HEK293 (cell line): ENCODE measurements around the gene ELANE.
A peak's percentile ranks its signal among the peaks of the same experiment; 100 is the strongest.

Experiments
- CTCF ChIA-PET: fragments of 350-600 bp; formaldehyde crosslinking; extraction: SDS; loops from one replicate; lab custom pipeline; 2021; ENCODE audit warnings: antibody characterized with exemption; lab: Yijun Ruan, JAX
- POLR2A ChIA-PET: fragments of 300-600 bp; formaldehyde crosslinking; extraction: SDS; loops from one replicate; lab custom pipeline; 2020; ENCODE audit warnings: antibody characterized with exemption, inconsistent platforms; lab: Yijun Ruan, JAX
- H3K27ac ChIP-seq: fragments of 200-500 bp; sonication (Bioruptor generic); 2 replicates; pipeline ENCODE4 v1.5.1; 2014; ENCODE audit warnings: low read depth, low read length, control low read depth, inconsistent platforms; ENCODE audit errors: extremely low read depth
- H3K36me3 ChIP-seq, 2 experiments: fragments of 200-500 bp in 1 of 2; sonication (Bioruptor generic) in 1 of 2; 1 replicate in 1 of 2; 2 replicates in 1 of 2; pipeline ENCODE4 v1.5.1; 2014 to 2017; ENCODE audit warnings: inconsistent platforms in 2 of 2, low read length in 2 of 2; ENCODE audit not compliant: control insufficient read depth in 2 of 2, insufficient read depth in 1 of 2
- H3K4me1 ChIP-seq: fragments of 200-500 bp; sonication (Bioruptor generic); 2 replicates; pipeline ENCODE4 v1.5.1; 2014; ENCODE audit warnings: mild to moderate bottlenecking, low read length, inconsistent platforms; ENCODE audit not compliant: control insufficient read depth, insufficient read depth
- H3K4me3 ChIP-seq: 2 replicates; pipeline ENCODE4 v1.5.1; 2011; ENCODE audit warnings: low read depth, mild to moderate bottlenecking, control low read depth, low read length, moderate library complexity
- H3K9me3 ChIP-seq: fragments of 200-500 bp; sonication (Bioruptor generic); 2 replicates; pipeline ENCODE4 v1.5.1; 2014; ENCODE audit warnings: low read depth, low read length, inconsistent platforms; ENCODE audit not compliant: control insufficient read depth, insufficient read depth
- AEBP2 ChIP-seq: fragments of 450-650 bp; formaldehyde crosslinking; IDR thresholded peaks from 2 replicates; pipeline ENCODE4 v1.5.1; 2016; ENCODE audit warnings: missing biosample characterization, missing genetic modification characterization, borderline replicate concordance
- EGR2 ChIP-seq: fragments of 450-650 bp; formaldehyde crosslinking; IDR thresholded peaks from 2 replicates; pipeline ENCODE4 v1.5.1; 2016; ENCODE audit warnings: low read depth, missing biosample characterization, missing genetic modification characterization
- GLI4 ChIP-seq: fragments of 450-650 bp; formaldehyde crosslinking; IDR thresholded peaks from 2 replicates; pipeline ENCODE4 v1.5.1; 2016; ENCODE audit warnings: missing biosample characterization, missing genetic modification characterization
- HOXD13 ChIP-seq: sonication (generic); formaldehyde crosslinking; IDR thresholded peaks from 2 replicates; pipeline ENCODE4 v1.8.0; 2022; ENCODE audit warnings: missing genetic modification reagents, borderline replicate concordance
- KLF1 ChIP-seq: fragments of 450-650 bp; formaldehyde crosslinking; IDR thresholded peaks from 2 replicates; pipeline ENCODE4 v1.5.1; 2016; ENCODE audit warnings: missing biosample characterization, missing genetic modification characterization
- KLF10 ChIP-seq: fragments of 450-650 bp; IDR thresholded peaks from 2 replicates; pipeline ENCODE4 v1.5.1; 2018; ENCODE audit warnings: missing biosample characterization, mild to moderate bottlenecking, missing genetic modification characterization
- KLF16 ChIP-seq: fragments of 450-650 bp; formaldehyde crosslinking; IDR thresholded peaks from 2 replicates; pipeline ENCODE4 v1.5.1; 2017; ENCODE audit warnings: missing biosample characterization, missing genetic modification characterization
- KLF7 ChIP-seq: fragments of 450-650 bp; formaldehyde crosslinking; IDR thresholded peaks from 2 replicates; pipeline ENCODE4 v1.5.1; 2016; ENCODE audit warnings: missing biosample characterization, missing genetic modification characterization, borderline replicate concordance
- KLF8 ChIP-seq: fragments of 450-650 bp; formaldehyde crosslinking; IDR thresholded peaks from 2 replicates; pipeline ENCODE4 v1.5.1; 2016; ENCODE audit warnings: missing biosample characterization, missing genetic modification characterization
- KLF9 ChIP-seq: fragments of 450-650 bp; formaldehyde crosslinking; IDR thresholded peaks from 2 replicates; pipeline ENCODE4 v1.5.1; 2016; ENCODE audit warnings: missing biosample characterization, missing genetic modification characterization, low read depth
- PRDM4 ChIP-seq: fragments of 450-650 bp; formaldehyde crosslinking; IDR thresholded peaks from 2 replicates; pipeline ENCODE4 v1.5.1; 2017; ENCODE audit warnings: missing biosample characterization, missing genetic modification characterization
- SP2 ChIP-seq: fragments of 450-650 bp; formaldehyde crosslinking; IDR thresholded peaks from 2 replicates; pipeline ENCODE4 v1.5.1; 2016; ENCODE audit warnings: missing biosample characterization, missing genetic modification characterization
- SP3 ChIP-seq: fragments of 450-650 bp; formaldehyde crosslinking; IDR thresholded peaks from 2 replicates; pipeline ENCODE4 v1.5.1; 2016; ENCODE audit warnings: missing biosample characterization, missing genetic modification characterization
- ZNF140 ChIP-seq: fragments of 450-650 bp; formaldehyde crosslinking; IDR thresholded peaks from 2 replicates; pipeline ENCODE4 v1.5.1; 2016; ENCODE audit warnings: missing biosample characterization, missing genetic modification characterization
- ZNF23 ChIP-seq: fragments of 450-650 bp; formaldehyde crosslinking; IDR thresholded peaks from 2 replicates; pipeline ENCODE4 v1.5.1; 2016; ENCODE audit warnings: missing biosample characterization, missing genetic modification characterization, borderline replicate concordance
- ZNF292 ChIP-seq: fragments of 450-650 bp; formaldehyde crosslinking; IDR thresholded peaks from 2 replicates; pipeline ENCODE4 v1.5.1; 2016; ENCODE audit warnings: low read depth, missing biosample characterization, missing genetic modification characterization, borderline replicate concordance
- ZNF335 ChIP-seq: fragments of 450-650 bp; formaldehyde crosslinking; conservative IDR thresholded peaks from 2 replicates; pipeline ENCODE4 v1.5.1; 2016; ENCODE audit warnings: missing biosample characterization, missing genetic modification characterization
- ZNF366 ChIP-seq: fragments of 450-650 bp; formaldehyde crosslinking; conservative IDR thresholded peaks from 2 replicates; pipeline ENCODE4 v1.5.1; 2016; ENCODE audit warnings: missing biosample characterization, missing genetic modification characterization
- ZNF48 ChIP-seq: fragments of 450-650 bp; formaldehyde crosslinking; IDR thresholded peaks from 2 replicates; pipeline ENCODE4 v1.5.1; 2016; ENCODE audit warnings: missing biosample characterization, missing genetic modification characterization
- ZNF530 ChIP-seq: fragments of 450-650 bp; formaldehyde crosslinking; IDR thresholded peaks from 2 replicates; pipeline ENCODE4 v1.5.1; 2016; ENCODE audit warnings: low read depth, missing biosample characterization, missing genetic modification characterization
- ZNF658 ChIP-seq: fragments of 450-650 bp; formaldehyde crosslinking; IDR thresholded peaks from 2 replicates; pipeline ENCODE4; 2016; ENCODE audit warnings: missing biosample characterization, missing genetic modification characterization
- TF ChIP-seq, protein P1 (sequence below): fragments of 450-650 bp; IDR thresholded peaks from 2 replicates; pipeline ENCODE4 v1.5.1; 2018; ENCODE audit warnings: missing biosample characterization, mild to moderate bottlenecking, missing genetic modification characterization
- TF ChIP-seq, protein P2 (sequence below): fragments of 450-650 bp; formaldehyde crosslinking; IDR thresholded peaks from 2 replicates; pipeline ENCODE4 v1.5.1; 2016; ENCODE audit warnings: missing biosample characterization, missing genetic modification characterization

ELANE gene

DNA sequence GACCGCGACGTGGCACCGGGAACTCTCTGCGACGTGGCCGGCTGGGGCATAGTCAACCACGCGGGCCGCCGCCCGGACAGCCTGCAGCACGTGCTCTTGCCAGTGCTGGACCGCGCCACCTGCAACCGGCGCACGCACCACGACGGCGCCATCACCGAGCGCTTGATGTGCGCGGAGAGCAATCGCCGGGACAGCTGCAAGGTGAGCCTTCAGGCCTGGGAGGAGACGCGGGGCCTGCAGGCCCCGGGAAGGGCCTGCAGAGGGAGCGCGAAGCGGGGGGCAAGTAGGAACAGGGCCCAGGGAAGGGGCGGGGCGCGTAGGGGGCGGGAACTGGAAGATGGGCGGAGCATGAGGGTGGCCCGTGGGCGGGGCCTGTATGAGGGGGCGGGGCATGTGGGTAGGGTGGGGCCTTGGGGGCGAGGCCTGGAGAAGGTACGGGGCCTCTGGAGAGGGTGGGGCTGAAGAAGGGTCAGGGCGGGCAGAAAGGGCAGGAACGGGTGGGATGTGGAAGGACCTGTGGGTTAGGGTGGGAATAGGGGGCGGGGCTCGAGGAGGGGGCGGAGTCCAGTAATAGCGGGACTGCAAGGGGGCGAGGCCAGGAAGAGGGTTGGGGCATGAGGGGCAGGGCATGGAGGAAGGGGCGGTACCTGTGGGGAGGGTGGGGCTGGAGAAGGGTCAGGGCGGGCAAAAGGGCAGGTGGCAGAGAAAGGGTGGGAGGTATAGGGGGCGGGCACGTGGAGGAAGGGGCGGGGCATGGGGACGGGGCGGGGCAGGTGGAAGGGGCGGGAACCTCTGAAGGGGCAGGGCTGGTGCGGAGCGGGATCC is 9.9 kb downstream of the ELANE start:
- ChIA-PET CTCF (interaction anchor here (0.6 to 1.0 kb wide), 2 partner anchors 11 to 59 kb away, joined by 3 read pairs; no protein-coding TSS in a partner anchor), POLR2A (interaction anchor here (0.7 kb wide), 1 partner anchor 16 kb away, joined by 3 read pairs; no protein-coding TSS in a partner anchor)
- Histone ChIP-seq H3K9me3 (no peaks in the 10 kb centered on the region), H3K27ac (no peak overlapping the region), H3K4me3 (no peak overlapping the region), H3K4me1 (no peaks in the 10 kb centered on the region), H3K36me3 (no peaks in the 10 kb centered on the region)
- 0 out of 2 replicates have a peak, but pooled peaks have one; percentile 17 for TF ChIP-seq SP3 (tag by site-specific recombination)
- TF ChIP-seq KLF9 (tag by site-specific recombination), result peak; percentile 10; the same call in 1 of the 2 replicates
- TF ChIP-seq SP2 (tag by site-specific recombination), result peak; percentile 47
- TF ChIP-seq KLF10 (tag by site-specific recombination), result peak; percentile 17; the same call in 1 of the 2 replicates
- no peak for TF ChIP-seq ZNF140 (tag by site-specific recombination)
- TF ChIP-seq, protein P1, sequence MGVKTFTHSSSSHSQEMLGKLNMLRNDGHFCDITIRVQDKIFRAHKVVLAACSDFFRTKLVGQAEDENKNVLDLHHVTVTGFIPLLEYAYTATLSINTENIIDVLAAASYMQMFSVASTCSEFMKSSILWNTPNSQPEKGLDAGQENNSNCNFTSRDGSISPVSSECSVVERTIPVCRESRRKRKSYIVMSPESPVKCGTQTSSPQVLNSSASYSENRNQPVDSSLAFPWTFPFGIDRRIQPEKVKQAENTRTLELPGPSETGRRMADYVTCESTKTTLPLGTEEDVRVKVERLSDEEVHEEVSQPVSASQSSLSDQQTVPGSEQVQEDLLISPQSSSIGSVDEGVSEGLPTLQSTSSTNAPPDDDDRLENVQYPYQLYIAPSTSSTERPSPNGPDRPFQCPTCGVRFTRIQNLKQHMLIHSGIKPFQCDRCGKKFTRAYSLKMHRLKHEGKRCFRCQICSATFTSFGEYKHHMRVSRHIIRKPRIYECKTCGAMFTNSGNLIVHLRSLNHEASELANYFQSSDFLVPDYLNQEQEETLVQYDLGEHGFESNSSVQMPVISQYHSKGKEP (tag by site-specific recombination), result peak; percentile 47; the same call in 1 of the 2 replicates
- TF ChIP-seq ZNF292 (tag by site-specific recombination), result no peak
- peak; percentile 77 for TF ChIP-seq KLF1 (tag by site-specific recombination)
- TF ChIP-seq ZNF530 (tag by site-specific recombination), result no peak
- 0 out of 2 replicates have a peak, but pooled peaks have one; percentile 8 for TF ChIP-seq EGR2 (tag by site-specific recombination)
- TF ChIP-seq, all 188 proteins: peak for 7

DNA sequence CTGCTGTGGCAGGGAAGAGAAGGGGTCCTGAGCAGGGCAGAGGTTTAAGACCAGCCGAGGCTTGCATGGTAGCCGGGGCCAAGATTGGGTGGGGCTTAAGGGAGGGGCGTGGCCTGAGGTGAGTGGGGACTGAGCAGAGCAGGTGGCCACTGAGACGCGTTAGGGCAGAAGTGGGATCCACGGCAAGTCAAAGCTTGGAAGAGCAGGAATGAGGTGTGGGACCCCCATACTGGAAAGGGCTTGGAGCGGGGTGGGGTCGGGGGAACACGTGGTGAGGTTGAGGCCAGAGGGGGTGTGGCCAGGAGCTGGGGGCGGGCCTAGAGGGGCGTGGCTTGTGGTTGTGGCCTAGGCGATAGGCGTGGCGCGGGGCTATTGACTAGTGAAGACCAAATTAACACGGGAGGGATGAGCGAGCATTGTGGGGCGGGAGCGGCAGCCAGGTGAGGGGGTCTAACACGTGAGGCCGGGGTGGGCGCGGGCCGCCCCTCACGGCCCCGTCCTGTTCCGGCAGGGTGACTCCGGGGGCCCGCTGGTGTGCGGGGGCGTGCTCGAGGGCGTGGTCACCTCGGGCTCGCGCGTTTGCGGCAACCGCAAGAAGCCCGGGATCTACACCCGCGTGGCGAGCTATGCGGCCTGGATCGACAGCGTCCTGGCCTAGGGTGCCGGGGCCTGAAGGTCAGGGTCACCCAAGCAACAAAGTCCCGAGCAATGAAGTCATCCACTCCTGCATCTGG is 10.6 kb downstream of the ELANE start:
- ChIA-PET POLR2A (interaction anchor here (0.5 to 1.4 kb wide), 2 partner anchors 16 to 30 kb away, joined by 3 to 6 read pairs; partner anchors contain the start of genes MED16 and RNU6-9), CTCF (interaction anchor here (0.9 to 1.8 kb wide), 3 partner anchors 58 to 99 kb away, joined by 3 to 10 read pairs (median 5); no protein-coding TSS in a partner anchor)
- Histone ChIP-seq H3K4me3 (no peak overlapping the region), H3K9me3 (no peaks in the 10 kb centered on the region), H3K27ac (no peak overlapping the region), H3K36me3 (peaks cover 0 to 5% of the 10 kb centered on the region in 2 experiments; a peak in 1 of 3 replicates), H3K4me1 (no peaks in the 10 kb centered on the region)
- no peak for TF ChIP-seq AEBP2 (tag by site-specific recombination)
- TF ChIP-seq KLF9 (tag by site-specific recombination), result peak; percentile 85
- no peak for TF ChIP-seq ZNF658 (tag by site-specific recombination)
- no peak for TF ChIP-seq ZNF335 (tag by site-specific recombination)
- no peak for TF ChIP-seq KLF16 (tag by site-specific recombination)
- no peak for TF ChIP-seq ZNF366 (tag by site-specific recombination)
- no peak for TF ChIP-seq ZNF140 (tag by site-specific recombination)
- 0 out of 2 replicates have a peak, but pooled peaks have one; percentile 13 for TF ChIP-seq KLF7 (tag by site-specific recombination)
- no peak for TF ChIP-seq PRDM4 (tag by site-specific recombination)
- TF ChIP-seq GLI4, result no peak
- TF ChIP-seq, protein P2, sequence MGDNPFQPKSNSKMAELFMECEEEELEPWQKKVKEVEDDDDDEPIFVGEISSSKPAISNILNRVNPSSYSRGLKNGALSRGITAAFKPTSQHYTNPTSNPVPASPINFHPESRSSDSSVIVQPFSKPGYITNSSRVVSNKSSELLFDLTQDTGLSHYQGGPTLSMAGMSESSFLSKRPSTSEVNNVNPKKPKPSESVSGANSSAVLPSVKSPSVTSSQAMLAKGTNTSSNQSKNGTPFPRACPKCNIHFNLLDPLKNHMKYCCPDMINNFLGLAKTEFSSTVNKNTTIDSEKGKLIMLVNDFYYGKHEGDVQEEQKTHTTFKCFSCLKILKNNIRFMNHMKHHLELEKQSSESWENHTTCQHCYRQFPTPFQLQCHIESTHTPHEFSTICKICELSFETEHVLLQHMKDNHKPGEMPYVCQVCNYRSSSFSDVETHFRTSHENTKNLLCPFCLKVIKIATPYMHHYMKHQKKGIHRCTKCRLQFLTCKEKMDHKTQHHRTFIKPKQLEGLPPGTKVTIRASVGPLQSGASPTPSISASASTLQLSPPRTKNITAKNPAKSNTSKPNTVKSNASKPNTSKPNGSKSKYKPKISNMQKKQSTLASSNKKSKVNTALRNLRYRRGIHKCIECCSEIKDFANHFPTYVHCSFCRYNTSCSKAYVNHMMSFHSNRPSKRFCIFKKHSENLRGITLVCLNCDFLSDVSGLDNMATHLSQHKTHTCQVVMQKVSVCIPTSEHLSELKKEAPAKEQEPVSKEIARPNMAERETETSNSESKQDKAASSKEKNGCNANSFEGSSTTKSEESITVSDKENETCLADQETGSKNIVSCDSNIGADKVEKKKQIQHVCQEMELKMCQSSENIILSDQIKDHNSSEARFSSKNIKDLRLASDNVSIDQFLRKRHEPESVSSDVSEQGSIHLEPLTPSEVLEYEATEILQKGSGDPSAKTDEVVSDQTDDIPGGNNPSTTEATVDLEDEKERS (tag by site-specific recombination), result no peak
- TF ChIP-seq ZNF23, result no peak
- TF ChIP-seq HOXD13 (CRISPR knock-in tag), result no peak
- TF ChIP-seq ZNF48, result no peak
- TF ChIP-seq KLF8 (tag by site-specific recombination), result peak; percentile 28; the same call in 1 of the 2 replicates
